HEK293 (cell line): ENCODE data around the gene CD40.
A peak's percentile ranks its signal among the peaks of the same experiment; 100 is the strongest.

ENCODE experiments used
- CTCF ChIA-PET: fragments of 350-600 bp; formaldehyde crosslinking; extraction: SDS; loops from one replicate; lab custom pipeline; 2021; ENCODE audit warnings: antibody characterized with exemption; lab: Yijun Ruan, JAX
- POLR2A ChIA-PET: fragments of 300-600 bp; formaldehyde crosslinking; extraction: SDS; loops from one replicate; lab custom pipeline; 2020; ENCODE audit warnings: antibody characterized with exemption, inconsistent platforms; lab: Yijun Ruan, JAX
- H3K27ac ChIP-seq: fragments of 200-500 bp; sonication (Bioruptor generic); 2 replicates; pipeline ENCODE4 v1.5.1; 2014; ENCODE audit warnings: low read depth, low read length, control low read depth, inconsistent platforms; ENCODE audit errors: extremely low read depth
- H3K36me3 ChIP-seq, 2 experiments: fragments of 200-500 bp in 1 of 2; sonication (Bioruptor generic) in 1 of 2; 1 replicate in 1 of 2; 2 replicates in 1 of 2; pipeline ENCODE4 v1.5.1; 2014 to 2017; ENCODE audit warnings: inconsistent platforms in 2 of 2, low read length in 2 of 2; ENCODE audit not compliant: control insufficient read depth in 2 of 2, insufficient read depth in 1 of 2
- H3K4me1 ChIP-seq: fragments of 200-500 bp; sonication (Bioruptor generic); 2 replicates; pipeline ENCODE4 v1.5.1; 2014; ENCODE audit warnings: mild to moderate bottlenecking, low read length, inconsistent platforms; ENCODE audit not compliant: control insufficient read depth, insufficient read depth
- H3K4me3 ChIP-seq: 2 replicates; pipeline ENCODE4 v1.5.1; 2011; ENCODE audit warnings: low read depth, mild to moderate bottlenecking, control low read depth, low read length, moderate library complexity
- H3K9me3 ChIP-seq: fragments of 200-500 bp; sonication (Bioruptor generic); 2 replicates; pipeline ENCODE4 v1.5.1; 2014; ENCODE audit warnings: low read depth, low read length, inconsistent platforms; ENCODE audit not compliant: control insufficient read depth, insufficient read depth
- ATF2 ChIP-seq: fragments of 450-650 bp; formaldehyde crosslinking; IDR thresholded peaks from 2 replicates; pipeline ENCODE4 v1.5.1; 2016; ENCODE audit warnings: missing biosample characterization, missing genetic modification characterization, low read depth
- BCL11B ChIP-seq: fragments of 450-650 bp; formaldehyde crosslinking; IDR thresholded peaks from 2 replicates; pipeline ENCODE4 v1.5.1; 2016; ENCODE audit warnings: low read depth, missing biosample characterization, missing genetic modification characterization
- BCL6B ChIP-seq: fragments of 450-650 bp; formaldehyde crosslinking; IDR thresholded peaks from 2 replicates; pipeline ENCODE4 v1.5.1; 2017; ENCODE audit warnings: missing biosample characterization, missing genetic modification characterization
- IKZF3 ChIP-seq: fragments of 450-650 bp; IDR thresholded peaks from 2 replicates; pipeline ENCODE4 v1.5.0; 2018; ENCODE audit warnings: missing biosample characterization, mild to moderate bottlenecking, missing genetic modification characterization, moderate library complexity
- SCRT1 ChIP-seq: fragments of 450-650 bp; formaldehyde crosslinking; IDR thresholded peaks from 2 replicates; pipeline ENCODE4 v1.5.1; 2016; ENCODE audit warnings: missing biosample characterization, missing genetic modification characterization, borderline replicate concordance
- SCRT2 ChIP-seq: fragments of 450-650 bp; formaldehyde crosslinking; IDR thresholded peaks from 2 replicates; pipeline ENCODE4 v1.5.1; 2016; ENCODE audit warnings: missing biosample characterization, missing genetic modification characterization
- SP3 ChIP-seq: fragments of 450-650 bp; formaldehyde crosslinking; IDR thresholded peaks from 2 replicates; pipeline ENCODE4 v1.5.1; 2016; ENCODE audit warnings: missing biosample characterization, missing genetic modification characterization
- ZBTB49 ChIP-seq: fragments of 450-650 bp; formaldehyde crosslinking; IDR thresholded peaks from 2 replicates; pipeline ENCODE4 v1.5.1; 2016; ENCODE audit warnings: missing biosample characterization, missing genetic modification characterization, low read depth
- ZNF513 ChIP-seq: fragments of 450-650 bp; IDR thresholded peaks from 2 replicates; pipeline ENCODE4 v1.5.1; 2018; ENCODE audit warnings: missing biosample characterization, missing genetic modification characterization
- ZNF600 ChIP-seq: fragments of 450-650 bp; formaldehyde crosslinking; IDR thresholded peaks from 2 replicates; pipeline ENCODE4 v1.5.1; 2016; ENCODE audit warnings: missing biosample characterization, missing genetic modification characterization
- ZNF701 ChIP-seq: fragments of 450-650 bp; formaldehyde crosslinking; IDR thresholded peaks from 2 replicates; pipeline ENCODE4 v1.5.1; 2016; ENCODE audit warnings: missing biosample characterization, missing genetic modification characterization
- ZNF791 ChIP-seq: fragments of 450-650 bp; formaldehyde crosslinking; IDR thresholded peaks from 2 replicates; pipeline ENCODE4 v1.5.1; 2016; ENCODE audit warnings: missing biosample characterization, missing genetic modification characterization
- ZSCAN18 ChIP-seq: fragments of 450-650 bp; formaldehyde crosslinking; IDR thresholded peaks from 2 replicates; pipeline ENCODE4 v1.5.1; 2016; ENCODE audit warnings: missing biosample characterization, missing genetic modification characterization

The CD40 gene

GRCh38 chr20:46100988-46101387 lies 17.1 kb upstream of the CD40 start:
- CTCF ChIA-PET, result interaction anchor here (1.2 kb wide), 1 partner anchor 78 kb away, joined by 5 read pairs; no protein-coding TSS in a partner anchor

GRCh38 chr20:46101957-46102356 lies 16.2 kb upstream of the CD40 start:
- CTCF ChIA-PET, result interaction anchor here (1.2 to 1.7 kb wide), 2 partner anchors 79 to 132 kb away, joined by 5 to 7 read pairs; no protein-coding TSS in a partner anchor

More at GRCh38 chr20:46100988-46101387, 17.1 kb upstream of the CD40 start:
- Histone ChIP-seq H3K4me3 (no peak overlapping the region), H3K9me3 (no peaks in the 10 kb centered on the region), H3K4me1 (no peaks in the 10 kb centered on the region), H3K36me3 (no peaks in the 10 kb centered on the region), H3K27ac (no peak overlapping the region)
- POLR2A ChIA-PET, result no interaction called here
- TF ChIP-seq SCRT2 (tag by site-specific recombination) (no peak), IKZF3 (tag by site-specific recombination) (no peak), ZNF701 (tag by site-specific recombination) (no peak), ZBTB49 (tag by site-specific recombination) (no peak), ZNF600 (no peak), ZNF513 (no peak), SCRT1 (no peak), SP3 (no peak), BCL11B (tag by site-specific recombination) (no peak)

GRCh38 chr20:46102940-46103339 lies 15.2 kb upstream of the CD40 start:
- Histone ChIP-seq H3K36me3 (no peaks in the 10 kb centered on the region), H3K4me1 (no peaks in the 10 kb centered on the region), H3K27ac (no peak overlapping the region), H3K4me3 (no peak overlapping the region), H3K9me3 (no peaks in the 10 kb centered on the region)
- TF ChIP-seq ZSCAN18 (tag by site-specific recombination) (no peak), ATF2 (0 out of 2 replicates have a peak, but pooled peaks have one; percentile 7)
- POLR2A ChIA-PET, result no interaction called here
- CTCF ChIA-PET, result interaction anchor here (1.7 to 1.8 kb wide), 2 partner anchors 80 to 133 kb away, joined by 4 to 7 read pairs; no protein-coding TSS in a partner anchor

More at GRCh38 chr20:46101957-46102356, 16.2 kb upstream of the CD40 start:
- Histone ChIP-seq H3K4me1 (no peaks in the 10 kb centered on the region), H3K36me3 (no peaks in the 10 kb centered on the region), H3K9me3 (no peaks in the 10 kb centered on the region), H3K27ac (no peak overlapping the region), H3K4me3 (no peak overlapping the region)
- TF ChIP-seq IKZF3 (tag by site-specific recombination) (no peak), BCL6B (tag by site-specific recombination) (peak; percentile 41; the same call in 1 of the 2 replicates), ATF2 (peak; percentile 44; the same call in 1 of the 2 replicates), ZNF791 (no peak)
- POLR2A ChIA-PET, result no interaction called here
